Lower leg skin (tissue), 4 donors: ENCODE measurements around the gene CCDC88B. TPM values are rescaled to one million over a fixed set of nuclear protein-coding genes. Genes with fewer than 3 reads are reported as not detected.

Experiments used
- DNase-seq, 2 donors: peaks; one replicate each; pipeline ENCODE4 v3.0.0-alpha.2; 2019; ENCODE audit warnings: low spot score in 2 of 2
- H3K4me3 ChIP-seq: fragments of 200-600 bp; sonication (generic); 2 replicates; pipeline ENCODE4 v1.5.1; 2017; ENCODE audit warnings: mild to moderate bottlenecking, low read depth; ENCODE audit not compliant: poor library complexity, severe bottlenecking
- CTCF ChIP-seq, 3 donors: fragments of 450-650 bp; IDR thresholded peaks; one replicate each; pipeline ENCODE4 v1.5.1; 2016; ENCODE audit warnings: antibody characterized with exemption in 3 of 3, mild to moderate bottlenecking in 3 of 3, moderate library complexity in 2 of 3
- POLR2A ChIP-seq, 2 donors: fragments of 450-650 bp; IDR thresholded peaks; one replicate each; pipeline ENCODE4 v1.6.1; 2016 to 2017; ENCODE audit warnings: antibody characterized with exemption in 2 of 2, mild to moderate bottlenecking in 1 of 2, moderate library complexity in 1 of 2
- WGBS, 2 donors: methylation state at CpG; one replicate each; pipeline ENCODE4 v1.1.5; 2018; 5-methylcytosine and 5-hydroxymethylcytosine counted together
- intact Hi-C: fragments of 100-400 bp; cut with DNase I; formaldehyde crosslinking; loops from one replicate; pipeline ENCODE4 v1.15.0; 2023; ENCODE audit warnings: low total_unique reads
- total RNA-seq, 4 donors: library from RNA; depleted of rRNA; stranded (reverse); fragments of >200 nt; gene quantifications; one replicate each; pipeline ENCODE4 v1.1.0, GENCODE V29; 2016

CCDC88B gene
- total RNA-seq, 4 donors from 2014 or later = 2.6 to 9.5 (median 4.8) TPM

GRCh38 chr11:64341429-64341828 is 1.4 kb downstream of the CCDC88B start:
- TF ChIP-seq POLR2A (IDR thresholded peaks at IDR 0.05) (no peak), CTCF (IDR thresholded peaks at IDR 0.05) (no peak)
- no peak for DNase-seq
- H3K4me3 ChIP-seq = no peak overlapping the region
- intact Hi-C loops = no loop called here
- WGBS, 2 donors = 86 to 89% methylated on average over 15 to 17 of the region's 21 CpGs

GRCh38 chr11:64341851-64342791 is 2.1 kb downstream of the CCDC88B start:
- peak; percentile 84 to 97 for DNase-seq
- TF ChIP-seq POLR2A (IDR thresholded peaks at IDR 0.05) = no peak
- no peak for TF ChIP-seq CTCF (IDR thresholded peaks at IDR 0.05)
- no peak overlapping the region for H3K4me3 ChIP-seq
- WGBS, 2 donors = 20 to 25% methylated on average over 46 to 48 of the region's 55 CpGs
- intact Hi-C loops = no loop called here

GRCh38 chr11:64342869-64343745 is 3.1 kb downstream of the CCDC88B start:
- DNase-seq = no peak

GRCh38 chr11:64343767-64344559 is 4.0 kb downstream of the CCDC88B start:
- no peak for TF ChIP-seq CTCF (IDR thresholded peaks at IDR 0.05)
- H3K4me3 ChIP-seq = no peak overlapping the region
- DNase-seq = no peak
- WGBS, 2 donors = 90% methylated on average over 18 of the region's 18 CpGs
- intact Hi-C loops = no loop called here

More at GRCh38 chr11:64342869-64343745, 3.1 kb downstream of the CCDC88B start:
- H3K4me3 ChIP-seq = no peak overlapping the region
- intact Hi-C loops = no loop called here
- WGBS, 2 donors = 53 to 61% methylated on average over 28 to 29 of the region's 29 CpGs
- no peak for TF ChIP-seq CTCF (IDR thresholded peaks at IDR 0.05)
- TF ChIP-seq POLR2A (IDR thresholded peaks at IDR 0.05) = no peak

GRCh38 chr11:64344787-64345186 is 4.8 kb downstream of the CCDC88B start:
- WGBS, 2 donors = 93 to 98% methylated on average over 20 to 28 of the region's 28 CpGs
- TF ChIP-seq POLR2A (IDR thresholded peaks at IDR 0.05) = no peak
- TF ChIP-seq CTCF (IDR thresholded peaks at IDR 0.05) = no peak
- no peak for DNase-seq
- no peak overlapping the region for H3K4me3 ChIP-seq
- intact Hi-C loops = no loop called here
